ACHN (cell line): ENCODE results near the gene FRAT2.
"Not testable (repeated sequence)": the region's sequence is repeated elsewhere in the genome, so short reads cannot be mapped to it uniquely, and the experiment has no call there.

Experiments used
- DNase-seq: peaks from one replicate; pipeline ENCODE4 v3.0.0-alpha.2; 2015
- in situ Hi-C: cut with HindIII; loops from 2 replicates; pipeline ENCODE4 v1.10.0; 2017; ENCODE audit warnings: low sequenced_read_pairs, low pct_ligation_motif_present, low pct_unique_long_range_greater_than_20kb

The FRAT2 gene

DNA sequence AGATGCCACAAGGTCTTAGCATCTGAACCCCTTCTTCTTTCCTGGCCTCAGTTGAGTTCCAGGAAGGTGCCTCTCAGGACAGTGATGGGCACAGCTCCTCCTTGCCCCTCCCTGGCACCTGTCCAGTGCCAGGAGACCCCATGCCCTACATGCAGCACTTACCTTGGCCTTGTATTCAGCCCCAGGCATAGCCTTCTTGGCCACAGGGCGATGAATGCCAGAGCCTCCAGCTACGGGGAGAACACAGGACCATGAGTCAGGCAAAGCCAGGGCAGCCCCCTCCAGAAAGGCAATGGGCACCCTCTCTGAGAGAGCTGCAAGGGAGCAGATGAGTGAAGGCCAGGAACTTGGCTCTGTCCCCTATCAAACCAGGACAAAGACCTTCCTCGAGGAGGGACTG, 24.3 kb upstream of the FRAT2 start:
- DNase-seq, result no peak
- in situ Hi-C loops, result no loop called here

DNA sequence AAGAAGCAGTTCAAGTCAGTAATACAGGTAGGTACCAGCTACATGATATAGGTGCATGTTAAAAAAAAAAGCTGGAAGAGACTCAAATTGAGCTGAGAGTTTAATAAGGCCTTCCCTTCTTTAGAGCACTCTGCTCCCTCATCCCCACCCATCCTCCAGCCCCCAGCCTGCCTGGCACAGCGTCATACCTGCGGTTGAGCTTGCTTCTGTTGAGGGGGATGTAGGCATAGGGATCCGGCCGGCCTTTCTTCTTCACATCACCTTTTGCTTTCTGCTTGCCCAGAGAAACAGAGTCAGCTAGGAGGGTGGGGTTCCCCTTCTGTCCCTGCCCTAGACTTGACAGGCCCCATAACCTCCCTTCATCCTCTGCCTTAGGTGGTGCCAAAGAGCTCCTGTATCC, 23.8 kb upstream of the FRAT2 start:
- in situ Hi-C loops, result no loop called here
- no peak for DNase-seq

- no peak for DNase-seq
- in situ Hi-C loops, result no loop called here
Observed at GRCh38 chr10:97356918-97357317, 22.4 kb upstream of the FRAT2 start.

DNA sequence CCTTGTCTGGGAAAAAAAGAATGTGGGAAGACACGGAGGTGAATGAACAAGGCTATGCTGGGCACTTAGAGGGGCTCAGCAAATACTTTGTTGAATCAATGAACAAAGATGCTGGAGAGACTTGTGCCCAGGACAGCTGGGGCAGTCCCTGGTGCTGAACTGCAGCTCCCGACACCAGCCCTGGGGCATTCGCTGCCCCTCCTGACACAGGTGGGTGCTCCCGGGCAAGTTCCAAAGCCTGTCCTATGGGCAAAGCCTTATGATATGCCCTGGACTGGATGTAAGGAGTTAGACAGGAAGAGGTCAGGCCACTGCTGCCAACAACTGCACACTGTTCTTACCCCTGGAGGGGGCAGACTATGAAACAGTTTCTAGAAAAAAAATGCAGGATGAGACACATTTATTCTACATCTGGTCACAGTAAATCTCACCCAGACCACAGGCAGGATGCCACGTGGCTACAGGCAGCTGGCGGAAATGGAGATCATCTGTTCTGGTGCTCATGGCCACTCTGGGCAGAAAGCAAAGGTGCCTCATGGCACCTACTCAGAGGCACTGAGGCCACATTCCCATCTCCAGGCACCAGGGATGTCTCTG, 21.9 kb upstream of the FRAT2 start:
- DNase-seq, result no peak
- in situ Hi-C loops, result no loop called here

- DNase-seq, result peak; percentile 20
- in situ Hi-C loops, result no loop called here
Observed at GRCh38 chr10:97355571-97355975, 21.0 kb upstream of the FRAT2 start.

GRCh38 chr10:97353945-97354344, 19.4 kb upstream of the FRAT2 start:
- in situ Hi-C loops, result no loop called here
- DNase-seq, result no peak

- no peak for DNase-seq
- in situ Hi-C loops, result no loop called here
Observed at GRCh38 chr10:97349752-97350513, 15.4 kb upstream of the FRAT2 start.

- in situ Hi-C loops, result no loop called here
- DNase-seq, result no peak
Observed at GRCh38 chr10:97347317-97347716, 12.8 kb upstream of the FRAT2 start.

DNA sequence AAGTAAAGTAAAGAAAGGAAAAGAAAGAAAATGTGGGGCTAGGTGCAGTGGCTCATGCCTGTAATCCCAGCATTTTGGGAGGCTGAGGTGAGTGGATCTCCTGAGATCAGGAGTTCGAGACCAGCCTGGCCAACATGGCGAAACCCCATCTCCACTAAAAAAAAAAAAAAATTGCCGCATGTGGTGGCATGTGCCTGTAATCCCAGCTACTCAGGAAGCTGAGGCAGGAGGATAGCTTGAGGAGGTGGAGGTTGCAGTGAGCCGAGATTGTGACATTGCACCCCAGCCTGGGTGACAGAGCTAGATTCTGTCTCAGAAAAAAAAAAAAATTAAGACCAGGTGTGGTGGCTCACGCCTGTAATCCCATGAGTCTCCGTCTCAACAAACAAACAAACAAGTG, 9.1 kb upstream of the FRAT2 start:
- in situ Hi-C loops, DNase-seq: not testable (repeated sequence)

GRCh38 chr10:97341416-97341815, 6.9 kb upstream of the FRAT2 start:
- in situ Hi-C loops, result no loop called here
- DNase-seq, result no peak

GRCh38 chr10:97338041-97338440, 3.5 kb upstream of the FRAT2 start:
- in situ Hi-C loops, result no loop called here
- no peak for DNase-seq

GRCh38 chr10:97336942-97337831, 2.7 kb upstream of the FRAT2 start:
- in situ Hi-C loops, result no loop called here
- no peak for DNase-seq

DNA sequence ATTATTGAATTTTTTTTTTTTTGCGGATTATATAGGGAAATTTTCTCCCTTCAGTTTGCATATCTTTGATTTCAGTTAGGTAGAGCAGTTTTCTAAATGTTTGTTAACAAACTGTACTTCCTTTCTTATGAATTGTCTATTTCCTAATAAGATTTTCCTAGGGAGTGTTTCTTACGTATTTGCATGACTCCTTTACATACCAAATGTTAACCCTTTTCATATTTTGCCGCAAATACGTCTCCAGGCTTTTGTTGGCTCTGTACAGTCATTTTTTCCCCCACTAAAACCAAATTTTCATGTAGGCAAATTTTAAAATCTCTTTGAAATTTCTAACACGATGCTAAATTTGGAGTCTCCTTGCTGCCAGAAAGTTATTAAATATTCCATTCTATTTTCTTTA, 1.9 kb upstream of the FRAT2 start:
- in situ Hi-C loops, result no loop called here
- DNase-seq, result no peak

DNA sequence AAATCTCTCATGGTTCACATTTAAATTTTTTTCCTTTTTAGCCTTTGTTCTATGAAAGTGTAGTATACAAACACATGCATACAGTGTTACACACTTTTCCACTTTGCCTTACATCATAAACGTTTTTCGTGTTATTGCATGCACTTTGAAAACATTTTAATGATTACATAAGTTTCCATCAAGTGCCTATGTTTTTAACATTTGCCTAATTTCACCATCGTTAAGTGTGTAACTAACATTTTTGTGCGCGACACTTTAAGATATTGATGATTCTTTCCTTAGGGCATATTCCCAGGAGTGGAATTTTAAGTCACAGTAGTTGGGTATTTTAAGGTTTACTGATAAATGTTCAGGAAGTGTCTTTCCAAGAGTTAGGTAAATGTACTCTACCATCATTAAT, 1.5 kb upstream of the FRAT2 start:
- in situ Hi-C loops, result no loop called here
- no peak for DNase-seq

DNA sequence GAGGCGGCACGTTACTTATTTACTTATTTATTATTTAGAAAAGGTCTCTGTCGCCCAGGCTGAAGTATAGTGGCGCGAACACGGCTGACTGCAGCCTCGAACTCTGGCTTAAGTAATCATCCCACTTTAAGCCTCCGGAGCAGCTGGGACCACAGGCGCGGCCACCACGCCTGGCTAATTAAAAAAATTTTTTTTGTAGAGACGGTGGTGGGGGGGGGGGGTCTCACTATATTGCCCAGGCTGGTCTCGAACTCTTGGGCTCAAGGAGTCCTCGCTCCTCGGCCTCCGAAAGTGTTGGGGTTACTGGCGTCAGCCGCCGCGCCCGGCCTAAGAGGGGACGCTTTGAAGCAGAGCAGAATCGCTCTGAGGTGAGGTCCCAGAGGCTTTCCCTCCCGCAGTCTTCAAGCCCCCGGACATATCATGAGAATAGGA, 675 bp upstream of the FRAT2 start:
- in situ Hi-C loops, result no loop called here
- DNase-seq, result no peak

DNA sequence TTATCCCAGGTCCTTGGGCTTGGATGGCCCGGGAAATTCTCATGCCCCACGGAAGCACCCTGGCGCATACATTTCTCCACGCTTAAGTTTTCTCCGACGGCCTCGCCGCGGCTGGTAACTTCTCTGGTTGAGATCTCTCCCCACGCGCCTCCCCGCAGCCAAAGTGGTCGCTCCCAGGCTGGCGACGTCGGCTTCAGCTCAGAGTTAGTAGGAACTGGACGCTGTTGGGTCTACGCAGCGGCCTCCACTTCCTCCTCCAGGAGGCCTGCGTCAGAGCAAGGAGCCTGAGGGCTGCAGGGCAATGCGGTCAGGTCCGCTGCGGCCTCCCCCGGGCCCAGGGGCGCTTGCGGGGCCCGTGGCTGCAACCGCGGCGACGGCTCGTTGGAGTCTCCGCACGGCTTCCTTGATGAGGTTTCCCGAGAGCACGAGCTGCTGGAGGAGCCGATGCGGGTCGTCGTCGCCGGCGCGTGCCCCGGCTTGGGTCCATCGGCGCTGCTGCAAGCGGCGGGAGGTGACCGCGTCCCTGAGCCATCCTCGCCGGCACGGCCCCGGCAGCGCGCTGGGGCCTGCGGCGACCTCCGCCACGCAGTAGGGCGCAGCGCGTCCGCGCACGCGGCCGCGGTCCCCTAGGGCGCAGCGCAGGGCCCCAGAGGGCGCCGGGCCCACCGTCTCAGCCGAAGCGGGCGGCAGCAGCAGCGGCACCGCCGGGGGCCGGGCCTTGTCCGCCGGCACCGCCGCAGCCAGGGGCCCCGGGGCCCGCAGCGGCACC, 744 bp downstream of the FRAT2 start:
- peak; percentile 55 for DNase-seq
- in situ Hi-C loops, result no loop called here

- DNase-seq, result peak; percentile 74
- in situ Hi-C loops, result no loop called here
Observed at GRCh38 chr10:97333351-97333600, 1.3 kb downstream of the FRAT2 start.

GRCh38 chr10:97332591-97333350, 1.8 kb downstream of the FRAT2 start:
- peak; percentile 88 for DNase-seq
- in situ Hi-C loops, result no loop called here
